ENCODE data around the gene COPZ1. TPM values are rescaled to one million over a fixed set of nuclear protein-coding genes. Genes with fewer than 3 reads are reported as not detected.

Gene COPZ1
- total RNA-seq, 1 experiment from 2014 or later = 104 TPM

DNA sequence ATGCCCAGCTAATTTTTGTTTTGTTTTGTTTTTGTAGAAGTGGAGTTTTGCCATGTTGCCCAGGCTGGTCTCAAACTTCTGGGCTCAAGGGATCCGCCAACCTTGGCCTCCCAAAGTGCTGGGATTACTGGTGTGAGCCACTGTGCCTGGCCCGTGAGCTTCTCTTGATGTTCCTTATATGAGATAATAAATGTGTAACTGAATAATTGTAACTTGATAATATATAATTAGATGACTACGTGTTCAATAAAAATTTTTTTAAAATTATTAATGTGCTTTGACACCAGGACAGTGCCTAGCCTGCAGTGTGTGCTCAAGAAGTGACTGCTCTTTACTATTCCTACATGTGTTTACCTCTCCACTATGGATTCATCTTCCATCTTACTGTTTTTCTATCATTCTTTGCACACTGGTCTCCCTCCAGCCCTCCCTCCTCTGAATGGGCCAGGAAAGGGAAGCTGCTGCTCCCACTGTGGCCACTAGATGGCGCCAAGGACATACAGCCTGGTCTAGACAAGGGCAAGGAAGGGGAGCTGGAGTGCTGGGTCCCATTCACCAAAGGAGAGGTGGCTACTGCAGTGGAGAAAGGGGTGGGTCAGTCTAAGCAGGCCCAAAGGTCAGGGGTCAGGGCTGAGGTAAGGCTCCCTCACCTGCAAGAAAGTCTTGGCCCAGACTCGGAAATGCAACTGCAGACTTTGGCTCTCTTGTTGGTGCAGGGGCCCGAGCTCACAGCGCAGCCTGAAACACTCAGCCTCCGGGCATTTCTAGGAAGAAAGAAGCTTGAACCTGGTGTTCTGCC lies 74.3 kb downstream of the COPZ1 start:
- Mint-ChIP-seq H3K4me1 (peaks cover 0 to 3% of the 10 kb centered on the region in 2 experiments; a peak in 2 of 4 replicates), H3K27ac (no peak overlapping the region), H3K4me3 (no peak overlapping the region), H3K27me3 (ENCODE audit: low read depth) (peaks cover under 1% of the 10 kb centered on the region; the same call in 1 of the 2 replicates), H3K9me3 (no peaks in the 10 kb centered on the region), H3K36me3 (ENCODE audit: insufficient read depth in 1 of 3, low read depth in 3 of 3) (peaks cover 10 to 42% (median 37%) of the 10 kb centered on the region in 3 experiments)
- Histone ChIP-seq H3K18ac (ENCODE audit: insufficient read length, low read depth, low read length) (no peak overlapping the region), H4K91ac (ENCODE audit: insufficient read length, low read depth, low read length) (no peak overlapping the region), H2BK5ac (ENCODE audit: insufficient read length, low read length) (no peak overlapping the region), H3K23me2 (ENCODE audit: insufficient read length, low read depth, low read length, poor library complexity, severe bottlenecking) (no peaks in the 10 kb centered on the region), H3K9me3 (ENCODE audit: control insufficient read depth, low read depth, low read length) (no peaks in the 10 kb centered on the region), H2BK12ac (ENCODE audit: insufficient read length, low read depth, low read length) (no peak overlapping the region), H3K79me1 (ENCODE audit: insufficient read depth, low read depth, low read length, poor library complexity, severe bottlenecking) (no peaks in the 10 kb centered on the region), H2BK120ac (ENCODE audit: low read depth, low read length, poor library complexity, severe bottlenecking) (no peak overlapping the region), H3T11ph (ENCODE audit: low read length) (no peak overlapping the region), H3K9ac (ENCODE audit: extremely low read depth, insufficient read length, low read length) (no peak overlapping the region), H2BK20ac (ENCODE audit: low read depth, low read length, poor library complexity, severe bottlenecking) (no peak overlapping the region), H3K4me2 (ENCODE audit: insufficient read depth, insufficient read length, low read length) (no peak overlapping the region), H3K27ac (ENCODE audit: insufficient read length, low read depth, low read length) (no peak overlapping the region), H3K23ac (ENCODE audit: insufficient read length, low read depth, low read length) (no peak overlapping the region), H4K20me1 (ENCODE audit: control insufficient read depth, insufficient read depth, insufficient read length) (no peaks in the 10 kb centered on the region), H4K8ac (replicated peaks; ENCODE audit: insufficient read length, low read depth, low read length) (no peak overlapping the region), H3K56ac (ENCODE audit: insufficient read length, low read depth, low read length) (no peak overlapping the region), H2AK5ac (ENCODE audit: insufficient read length, low read length) (no peak overlapping the region), H3K4me1 (ENCODE audit: insufficient read depth, low read length) (no peaks in the 10 kb centered on the region), H2AFZ (ENCODE audit: low read length) (no peak overlapping the region), H3K4ac (ENCODE audit: low read depth, low read length) (no peak overlapping the region), H4K5ac (ENCODE audit: insufficient read length, low read depth, low read length) (no peak overlapping the region), H3K27me3 (ENCODE audit: insufficient read depth, low read length) (no peaks in the 10 kb centered on the region), H2BK15ac (ENCODE audit: low read depth, low read length) (no peak overlapping the region), H3K79me2 (ENCODE audit: insufficient read depth, low read length) (no peaks in the 10 kb centered on the region), H3K14ac (ENCODE audit: insufficient read depth, low read length) (no peak overlapping the region)
- WGBS (ENCODE audit: extremely low coverage, insufficient read length, low lambda C conversion rate) = no CpG with 5 or more reads among the region's 8 CpGs
- DNase-seq = peak; percentile 94
- TF ChIP-seq, protein P1, sequence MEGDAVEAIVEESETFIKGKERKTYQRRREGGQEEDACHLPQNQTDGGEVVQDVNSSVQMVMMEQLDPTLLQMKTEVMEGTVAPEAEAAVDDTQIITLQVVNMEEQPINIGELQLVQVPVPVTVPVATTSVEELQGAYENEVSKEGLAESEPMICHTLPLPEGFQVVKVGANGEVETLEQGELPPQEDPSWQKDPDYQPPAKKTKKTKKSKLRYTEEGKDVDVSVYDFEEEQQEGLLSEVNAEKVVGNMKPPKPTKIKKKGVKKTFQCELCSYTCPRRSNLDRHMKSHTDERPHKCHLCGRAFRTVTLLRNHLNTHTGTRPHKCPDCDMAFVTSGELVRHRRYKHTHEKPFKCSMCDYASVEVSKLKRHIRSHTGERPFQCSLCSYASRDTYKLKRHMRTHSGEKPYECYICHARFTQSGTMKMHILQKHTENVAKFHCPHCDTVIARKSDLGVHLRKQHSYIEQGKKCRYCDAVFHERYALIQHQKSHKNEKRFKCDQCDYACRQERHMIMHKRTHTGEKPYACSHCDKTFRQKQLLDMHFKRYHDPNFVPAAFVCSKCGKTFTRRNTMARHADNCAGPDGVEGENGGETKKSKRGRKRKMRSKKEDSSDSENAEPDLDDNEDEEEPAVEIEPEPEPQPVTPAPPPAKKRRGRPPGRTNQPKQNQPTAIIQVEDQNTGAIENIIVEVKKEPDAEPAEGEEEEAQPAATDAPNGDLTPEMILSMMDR (conservative IDR thresholded peaks at IDR 0.05) = peak; percentile 99

Measured in H9 (cell line).